ENCODE measurements around the gene SGCB.

The SGCB gene

GRCh38 chr4:52019936-52020657 is 18.0 kb downstream of the SGCB start, which contains the start of gene LRRC66:
Gene LRRC66 (minus strand): TSS chr4:52020363. CDS start chr4:52017613, 2,750 bp downstream.
- Histone ChIP-seq H3K36me3 (no peaks in the 10 kb centered on the region), H3K9me3 (no peaks in the 10 kb centered on the region), H3K27ac (no peak within 1 kb of the TSS), H3K4me3 (ENCODE audit: low read depth in 1 of 2, low read length in 1 of 2) (no peak within 1 kb of the TSS), H3K27me3 (no peaks in the 10 kb centered on the region), H3K4me1 (ENCODE audit: control insufficient read depth in 1 of 2, insufficient read depth in 1 of 2, low read depth in 1 of 2, low read length in 1 of 2) (no peaks in the 10 kb centered on the region)
- TF ChIP-seq, protein P1, sequence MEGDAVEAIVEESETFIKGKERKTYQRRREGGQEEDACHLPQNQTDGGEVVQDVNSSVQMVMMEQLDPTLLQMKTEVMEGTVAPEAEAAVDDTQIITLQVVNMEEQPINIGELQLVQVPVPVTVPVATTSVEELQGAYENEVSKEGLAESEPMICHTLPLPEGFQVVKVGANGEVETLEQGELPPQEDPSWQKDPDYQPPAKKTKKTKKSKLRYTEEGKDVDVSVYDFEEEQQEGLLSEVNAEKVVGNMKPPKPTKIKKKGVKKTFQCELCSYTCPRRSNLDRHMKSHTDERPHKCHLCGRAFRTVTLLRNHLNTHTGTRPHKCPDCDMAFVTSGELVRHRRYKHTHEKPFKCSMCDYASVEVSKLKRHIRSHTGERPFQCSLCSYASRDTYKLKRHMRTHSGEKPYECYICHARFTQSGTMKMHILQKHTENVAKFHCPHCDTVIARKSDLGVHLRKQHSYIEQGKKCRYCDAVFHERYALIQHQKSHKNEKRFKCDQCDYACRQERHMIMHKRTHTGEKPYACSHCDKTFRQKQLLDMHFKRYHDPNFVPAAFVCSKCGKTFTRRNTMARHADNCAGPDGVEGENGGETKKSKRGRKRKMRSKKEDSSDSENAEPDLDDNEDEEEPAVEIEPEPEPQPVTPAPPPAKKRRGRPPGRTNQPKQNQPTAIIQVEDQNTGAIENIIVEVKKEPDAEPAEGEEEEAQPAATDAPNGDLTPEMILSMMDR (IDR thresholded peaks at IDR 0.05) = no peak

- TF ChIP-seq, protein P1 (IDR thresholded peaks at IDR 0.05) = no peak
- Histone ChIP-seq H3K4me1 (ENCODE audit: control insufficient read depth in 1 of 2, insufficient read depth in 1 of 2, low read depth in 1 of 2, low read length in 1 of 2) (no peaks in the 10 kb centered on the region), H3K9me3 (no peaks in the 10 kb centered on the region), H3K4me3 (ENCODE audit: low read depth in 1 of 2, low read length in 1 of 2) (no peak overlapping the region), H3K27ac (no peak overlapping the region), H3K27me3 (no peaks in the 10 kb centered on the region), H3K36me3 (no peaks in the 10 kb centered on the region)
Measured at GRCh38 chr4:52017814-52018213, 20.3 kb downstream of the SGCB start.

DNA sequence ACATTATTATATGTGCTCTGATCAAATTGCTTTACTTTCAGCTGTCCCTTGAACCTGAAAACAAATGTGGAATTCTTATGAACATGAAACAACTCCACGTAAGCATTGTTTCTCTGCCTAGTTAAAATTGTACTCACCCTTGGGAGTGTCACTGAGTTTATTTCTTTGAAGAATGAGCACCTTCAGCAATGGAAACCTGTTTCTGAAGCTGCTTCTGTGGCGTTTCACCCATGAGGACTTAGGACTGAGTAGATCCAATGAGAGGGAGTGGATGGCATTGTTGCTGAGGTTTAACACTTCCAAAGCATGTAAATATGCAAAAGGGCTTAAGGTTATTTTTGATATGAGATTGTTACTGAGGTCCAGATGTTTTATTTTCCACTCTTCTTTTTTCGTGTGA is 21.1 kb downstream of the SGCB start:
- Histone ChIP-seq H3K36me3 (no peaks in the 10 kb centered on the region), H3K4me3 (ENCODE audit: low read depth in 1 of 2, low read length in 1 of 2) (no peak overlapping the region), H3K27ac (no peak overlapping the region), H3K27me3 (no peaks in the 10 kb centered on the region), H3K9me3 (no peaks in the 10 kb centered on the region), H3K4me1 (ENCODE audit: control insufficient read depth in 1 of 2, insufficient read depth in 1 of 2, low read depth in 1 of 2, low read length in 1 of 2) (no peaks in the 10 kb centered on the region)
- TF ChIP-seq, protein P1 (IDR thresholded peaks at IDR 0.05) = no peak

DNA sequence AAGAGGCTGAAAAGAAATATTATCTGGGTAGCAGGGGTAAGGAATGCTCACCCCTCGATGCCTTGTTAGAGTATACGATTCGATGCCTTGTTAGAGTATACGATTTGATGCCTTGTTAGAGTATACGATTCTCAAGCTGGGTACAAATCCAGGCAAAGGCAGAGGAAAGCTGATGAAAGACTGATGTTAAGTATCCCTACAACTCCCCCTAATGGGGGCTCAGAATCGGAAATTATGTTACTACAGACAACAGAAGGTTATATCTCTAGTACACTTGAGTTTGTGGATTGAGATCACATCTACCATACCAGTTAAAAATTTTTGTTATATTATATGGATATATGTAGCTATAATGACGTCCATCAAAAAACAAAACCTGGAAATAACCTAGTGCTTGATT is 22.7 kb downstream of the SGCB start:
- Histone ChIP-seq H3K27ac (no peak overlapping the region), H3K36me3 (no peaks in the 10 kb centered on the region), H3K9me3 (no peaks in the 10 kb centered on the region), H3K4me1 (ENCODE audit: control insufficient read depth in 1 of 2, insufficient read depth in 1 of 2, low read depth in 1 of 2, low read length in 1 of 2) (no peaks in the 10 kb centered on the region), H3K4me3 (ENCODE audit: low read depth in 1 of 2, low read length in 1 of 2) (no peak overlapping the region), H3K27me3 (no peaks in the 10 kb centered on the region)
- TF ChIP-seq, protein P1 (IDR thresholded peaks at IDR 0.05) = no peak

DNA sequence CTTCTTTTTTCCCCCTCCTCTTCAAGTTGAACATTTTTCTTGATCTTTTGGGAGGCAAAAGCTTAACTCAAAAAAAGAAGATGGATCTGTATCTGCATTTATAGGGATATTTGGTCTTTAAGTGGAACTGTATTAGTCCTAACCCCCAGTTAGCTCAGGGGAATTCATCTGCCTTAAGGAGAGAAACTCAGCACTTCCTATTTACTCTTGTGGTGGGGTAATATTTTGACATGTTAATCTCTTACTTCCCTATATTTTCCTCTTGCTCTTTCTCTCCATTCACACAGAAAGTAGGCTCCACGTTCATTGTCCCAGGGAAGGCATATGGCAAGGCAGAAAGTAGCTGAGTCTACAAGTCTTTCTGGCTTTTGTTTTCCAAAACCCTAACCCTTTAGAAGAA is 23.2 kb downstream of the SGCB start:
- TF ChIP-seq, protein P1 (IDR thresholded peaks at IDR 0.05) = no peak
- H3K4me3 ChIP-seq (ENCODE audit: low read depth in 1 of 2, low read length in 1 of 2) = no peak overlapping the region
- H3K9me3 ChIP-seq = no peaks in the 10 kb centered on the region
- H3K27me3 ChIP-seq = no peaks in the 10 kb centered on the region
- no peaks in the 10 kb centered on the region for H3K4me1 ChIP-seq (ENCODE audit: control insufficient read depth in 1 of 2, insufficient read depth in 1 of 2, low read depth in 1 of 2, low read length in 1 of 2)
- no peak overlapping the region for H3K27ac ChIP-seq
- H3K36me3 ChIP-seq = no peaks in the 10 kb centered on the region
